ENCODE results near the gene DACH2. TPM values are rescaled to one million over a fixed set of nuclear protein-coding genes. Genes with fewer than 3 reads are reported as not detected.
"Not testable (repeated sequence)": the region's sequence is repeated elsewhere in the genome, so short reads cannot be mapped to it uniquely, and the experiment has no call there.

The DACH2 gene
- total and polyA plus RNA-seq, 9 of the 15 experiments (the other 6 are each of a cell fraction or from before 2014, with no cell fraction given) = not detected

- DNase-seq (ENCODE audit: extremely low read depth in 1 of 4, low spot score in 3 of 4) (no peak), ATAC-seq (no peak), FAIRE-seq (no peak)
- Histone ChIP-seq H3K27me3 (ENCODE audit: control insufficient read depth in 2 of 2, insufficient read depth in 2 of 2, low read length in 2 of 2) (no peaks in the 10 kb centered on the region), H3K36me3 (ENCODE audit: control insufficient read depth, insufficient read depth, low read length) (no peaks in the 10 kb centered on the region), H3K9me3 (replicated peaks; ENCODE audit: control insufficient read depth, insufficient read depth, low read depth, low read length) (no peaks in the 10 kb centered on the region), H3K9me1 (ENCODE audit: control insufficient read depth, insufficient read depth, low read length) (no peaks in the 10 kb centered on the region), H3K4me2 (ENCODE audit: insufficient read depth, low read length) (no peak overlapping the region), H3K27ac (ENCODE audit: extremely low read depth, low read depth, low read length) (no peak overlapping the region), H3K4me1 (replicated peaks in 1 of 2; ENCODE audit: control insufficient read depth in 2 of 2, insufficient read depth in 2 of 2, low read length in 2 of 2) (no peaks in the 10 kb centered on the region), H3K4me3 (no peak overlapping the region), H2AFZ (ENCODE audit: low read depth, low read length) (no peak overlapping the region), H3K79me2 (ENCODE audit: control insufficient read depth, insufficient read depth, low read length) (no peaks in the 10 kb centered on the region), H4K20me1 (replicated peaks; ENCODE audit: control insufficient read depth, insufficient read depth, low read length) (no peaks in the 10 kb centered on the region), H3K9ac (ENCODE audit: insufficient read depth in 1 of 2, low read depth in 2 of 2, low read length in 2 of 2) (no peak overlapping the region)
- intact Hi-C loops (cut with micrococcal nuclease) = no loop called here
- WGBS (ENCODE audit: insufficient coverage, low coverage, missing lambda C conversion rate) = 0% methylated on average over 1 of the region's 1 CpG
- in situ Hi-C loops (cut with MboI) = no loop called here
- TF ChIP-seq ATF2 (CRISPR knock-in tag; IDR thresholded peaks at IDR 0.05) = no peak
- no peak for TF ChIP-seq NUFIP1 (IDR thresholded peaks at IDR 0.05; ENCODE audit: partially characterized antibody)
- TF ChIP-seq ZNF644 (tag; IDR thresholded peaks at IDR 0.05; ENCODE audit: low read depth) = no peak
- TF ChIP-seq FIP1L1 (IDR thresholded peaks at IDR 0.05; ENCODE audit: low read depth, low read length, poor library complexity, severe bottlenecking) = no peak
- TF ChIP-seq ETV5 (CRISPR knock-in tag; IDR thresholded peaks at IDR 0.05; ENCODE audit: low read depth) = no peak
- TF ChIP-seq ZNF347 (CRISPR knock-in tag; IDR thresholded peaks at IDR 0.05; ENCODE audit: low read depth) = no peak
- TF ChIP-seq MAZ (CRISPR knock-in tag; conservative IDR thresholded peaks at IDR 0.05 in 1 of 2, IDR thresholded peaks at IDR 0.05 in 1 of 2) = no peak
- no peak for TF ChIP-seq HES1 (IDR thresholded peaks at IDR 0.05; ENCODE audit: low read depth)
- TF ChIP-seq ZNF354B (CRISPR knock-in tag; IDR thresholded peaks at IDR 0.05) = no peak
- ChIA-PET POLR2A (no interaction called here), CTCF (ENCODE audit: low intra/inter-chr PET ratio) (no interaction called here)
- BruUV-seq (replicated peaks) = no TSS peak
Observed at GRCh38 chrX:86178906-86179305, 30.7 kb downstream of the DACH2 start.

- POLR2A ChIA-PET; H3K9me3 ChIP-seq (replicated peaks; ENCODE audit: control insufficient read depth, insufficient read depth, low read depth, low read length); H3K9ac ChIP-seq (ENCODE audit: insufficient read depth in 1 of 2, low read depth in 2 of 2, low read length in 2 of 2): not testable (repeated sequence)
Observed at GRCh38 chrX:86181325-86181724, 33.1 kb downstream of the DACH2 start.

More at GRCh38 chrX:86181325-86181724, 33.1 kb downstream of the DACH2 start:
- DNase-seq (ENCODE audit: extremely low read depth in 1 of 4, low spot score in 3 of 4); CTCF ChIA-PET (ENCODE audit: low intra/inter-chr PET ratio); BruUV-seq (replicated peaks); H3K36me3 ChIP-seq (ENCODE audit: control insufficient read depth, insufficient read depth, low read length); H3K4me3 ChIP-seq; H4K20me1 ChIP-seq (replicated peaks; ENCODE audit: control insufficient read depth, insufficient read depth, low read length); H2AFZ ChIP-seq (ENCODE audit: low read depth, low read length); H3K27ac ChIP-seq (ENCODE audit: extremely low read depth, low read depth, low read length); H3K4me2 ChIP-seq (ENCODE audit: insufficient read depth, low read length); ATAC-seq; H3K27me3 ChIP-seq (ENCODE audit: control insufficient read depth in 2 of 2, insufficient read depth in 2 of 2, low read length in 2 of 2); H3K79me2 ChIP-seq (ENCODE audit: control insufficient read depth, insufficient read depth, low read length); FAIRE-seq; H3K9me1 ChIP-seq (ENCODE audit: control insufficient read depth, insufficient read depth, low read length); H3K4me1 ChIP-seq (replicated peaks in 1 of 2; ENCODE audit: control insufficient read depth in 2 of 2, insufficient read depth in 2 of 2, low read length in 2 of 2); intact Hi-C loops (cut with micrococcal nuclease); in situ Hi-C loops (cut with MboI): not testable (repeated sequence)
- 0% methylated on average over 2 of the region's 7 CpGs for WGBS (ENCODE audit: insufficient coverage, low coverage, missing lambda C conversion rate)

Measured in K562 (cell line).